Ramos (cell line): ENCODE measurements around the gene AURKB.
"Not testable (repeated sequence)": the region's sequence is repeated elsewhere in the genome, so short reads cannot be mapped to it uniquely, and the experiment has no call there.

ENCODE experiments used
- in situ Hi-C: fragments of 300-500 bp; cut with MboI; formaldehyde crosslinking; loops from one replicate; pipeline ENCODE4 v1.14.3; 2022; ENCODE audit warnings: low sequenced_read_pairs; ENCODE audit not compliant: unreplicated experiment

The AURKB gene

DNA sequence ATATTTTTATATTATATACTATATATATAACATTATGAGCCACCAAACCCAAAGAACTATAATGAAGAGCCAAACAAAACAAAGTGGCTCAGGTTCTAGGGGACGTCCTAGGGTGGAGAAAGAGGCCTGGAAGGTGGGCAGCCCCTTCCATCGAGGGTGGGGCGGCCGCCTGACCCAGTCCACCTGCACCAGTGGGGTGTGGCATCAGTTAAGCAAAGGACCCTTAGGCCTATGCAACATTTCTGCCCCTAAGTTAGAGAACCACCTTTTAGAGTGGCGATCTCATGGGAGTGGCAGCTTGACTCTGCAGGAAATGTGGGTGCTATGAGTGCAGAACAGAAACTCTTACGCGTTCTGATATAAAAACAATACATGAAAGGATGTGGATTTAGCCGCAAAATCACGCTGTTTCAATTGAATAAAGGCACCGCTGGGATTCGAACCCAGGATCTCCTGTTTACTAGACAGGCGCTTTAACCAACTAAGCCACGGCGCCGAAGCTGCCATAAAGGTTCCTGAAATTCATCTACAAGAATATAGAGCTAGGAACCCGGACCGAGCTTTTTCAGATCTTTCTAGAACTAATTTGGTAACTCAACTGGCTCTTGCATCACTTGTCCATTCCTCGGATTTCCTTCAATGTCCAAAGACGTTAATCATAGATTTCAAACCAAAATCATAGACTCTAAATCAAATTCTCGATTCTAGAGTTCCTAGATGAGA is 15.6 kb upstream of the AURKB start:
- in situ Hi-C loops: no loop called here

DNA sequence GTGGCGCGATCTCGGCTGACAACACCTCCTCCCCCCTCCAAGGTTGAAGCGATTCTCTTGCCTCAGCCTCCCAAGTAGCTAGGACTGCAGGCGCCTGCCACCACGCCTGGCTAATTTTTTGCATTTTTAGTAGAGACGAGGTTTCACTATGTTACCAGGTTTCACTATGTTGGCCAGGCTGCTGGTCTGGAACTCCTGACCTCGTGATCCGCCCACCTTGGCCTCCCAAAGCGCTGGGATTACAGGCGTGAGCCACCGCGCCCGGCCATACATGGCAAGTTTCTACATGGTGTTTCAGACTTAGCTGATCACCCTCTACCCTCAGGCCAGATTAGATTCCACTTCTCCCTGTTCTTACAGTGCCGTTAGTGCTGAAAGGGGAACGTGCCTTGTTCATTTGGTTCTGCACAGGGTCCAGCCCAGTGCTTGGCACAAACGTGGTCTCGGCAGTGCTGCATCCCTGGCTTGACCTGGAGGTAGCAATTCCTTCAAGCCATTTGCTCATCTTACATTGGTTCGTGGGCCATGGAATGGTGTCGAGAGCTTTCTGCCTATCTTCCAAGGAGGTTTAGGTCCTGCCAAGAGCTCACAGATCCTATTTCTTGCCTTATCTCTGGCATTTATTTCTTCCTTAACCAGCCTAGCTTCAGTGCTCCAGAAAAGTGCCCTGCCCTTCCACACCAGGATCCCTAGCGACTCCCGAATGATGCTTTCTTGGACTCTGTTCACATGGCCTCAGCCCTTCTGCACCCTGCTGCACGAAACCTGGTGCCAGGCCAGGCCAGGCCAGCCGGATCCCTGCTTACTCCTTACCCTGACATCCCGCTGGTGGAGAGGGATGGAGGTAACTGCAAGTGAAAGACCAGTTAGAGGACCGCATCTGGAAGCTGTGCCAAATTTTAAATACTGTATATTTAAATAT is 14.8 kb upstream of the AURKB start:
- in situ Hi-C loops: no loop called here

DNA sequence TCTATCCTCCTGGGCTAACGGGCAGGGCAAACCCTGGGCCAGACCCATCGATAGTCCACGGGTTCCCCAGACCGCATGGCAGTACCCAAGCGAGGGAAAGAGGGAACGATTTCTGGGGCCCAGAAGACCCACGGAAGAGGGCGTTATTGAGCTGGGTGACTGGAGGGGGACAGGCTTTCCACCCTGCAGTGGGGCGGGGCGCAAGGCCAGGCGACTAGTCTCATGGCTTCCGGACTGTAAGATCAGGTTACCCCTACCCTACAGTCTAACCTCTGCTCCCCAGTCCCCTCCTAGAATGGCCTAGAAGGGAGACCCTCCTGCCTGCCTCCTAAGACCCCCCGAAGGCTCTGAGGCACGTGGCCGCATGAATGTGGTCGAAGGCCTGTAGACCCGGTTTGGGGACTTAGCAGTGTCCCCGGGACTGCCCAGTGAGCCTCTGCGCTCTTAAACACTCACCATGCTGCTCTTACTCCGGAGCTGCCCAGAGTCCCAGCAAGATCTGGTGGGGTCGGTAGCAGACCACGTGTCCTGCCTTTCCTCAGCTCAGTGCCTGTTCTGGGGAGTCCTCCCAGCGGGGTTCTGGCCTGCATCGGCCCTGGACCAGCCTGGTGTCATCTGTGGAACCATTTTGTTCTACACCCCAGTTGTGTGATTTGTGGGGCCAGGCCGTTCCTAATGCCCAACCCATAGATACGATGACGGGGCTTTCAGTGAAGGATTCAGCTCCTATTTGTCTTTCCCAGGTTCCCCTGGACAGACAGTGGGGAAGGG is 13.2 kb upstream of the AURKB start:
- in situ Hi-C loops: no loop called here

DNA sequence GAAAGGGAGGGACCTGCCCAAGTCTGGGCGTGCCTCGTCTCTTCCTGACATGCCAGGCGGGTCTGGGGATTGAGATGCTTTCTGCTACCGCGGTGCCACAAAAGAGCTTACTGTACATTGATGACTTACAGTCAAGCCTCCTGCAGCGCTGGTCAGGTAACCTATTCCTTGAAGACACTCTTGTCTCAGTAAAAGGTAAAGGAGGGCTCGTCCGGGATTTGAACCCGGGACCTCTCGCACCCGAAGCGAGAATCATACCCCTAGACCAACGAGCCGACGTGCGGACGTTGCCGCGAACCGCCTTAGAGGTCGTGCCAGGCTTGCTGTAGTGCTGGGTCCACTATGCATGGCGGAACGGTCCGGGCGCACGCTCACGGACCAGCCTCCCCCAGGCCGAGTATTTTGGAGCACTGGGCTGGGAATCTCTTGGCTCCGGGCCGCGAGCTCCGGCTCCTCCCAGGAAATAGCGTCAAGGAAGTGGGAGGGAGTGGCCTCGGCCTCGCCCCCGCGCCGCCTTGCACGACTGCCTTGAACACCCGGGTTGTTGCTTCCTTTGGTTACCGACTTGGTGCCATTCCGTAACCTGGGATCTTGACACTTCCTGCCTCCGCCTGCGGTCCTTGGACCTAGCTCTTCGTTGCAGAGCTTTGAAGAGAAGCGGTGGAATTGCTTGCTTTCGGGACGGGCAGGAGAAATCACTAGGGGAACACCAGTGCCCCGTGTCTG is 12.4 kb upstream of the AURKB start:
- in situ Hi-C loops: no loop called here

DNA sequence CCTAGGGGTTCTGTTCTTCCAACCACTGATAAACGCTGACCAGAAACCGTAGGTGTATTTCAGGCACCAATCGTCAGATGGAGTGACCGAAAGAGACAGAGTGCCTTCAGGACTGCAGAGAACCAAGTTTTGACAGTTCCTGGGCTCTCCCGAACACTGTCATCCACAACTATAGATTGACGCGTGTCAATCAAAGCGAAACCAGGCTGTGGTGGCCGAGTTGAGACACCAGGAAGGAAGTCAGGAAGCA is 11.9 kb upstream of the AURKB start:
- in situ Hi-C loops: no loop called here

DNA sequence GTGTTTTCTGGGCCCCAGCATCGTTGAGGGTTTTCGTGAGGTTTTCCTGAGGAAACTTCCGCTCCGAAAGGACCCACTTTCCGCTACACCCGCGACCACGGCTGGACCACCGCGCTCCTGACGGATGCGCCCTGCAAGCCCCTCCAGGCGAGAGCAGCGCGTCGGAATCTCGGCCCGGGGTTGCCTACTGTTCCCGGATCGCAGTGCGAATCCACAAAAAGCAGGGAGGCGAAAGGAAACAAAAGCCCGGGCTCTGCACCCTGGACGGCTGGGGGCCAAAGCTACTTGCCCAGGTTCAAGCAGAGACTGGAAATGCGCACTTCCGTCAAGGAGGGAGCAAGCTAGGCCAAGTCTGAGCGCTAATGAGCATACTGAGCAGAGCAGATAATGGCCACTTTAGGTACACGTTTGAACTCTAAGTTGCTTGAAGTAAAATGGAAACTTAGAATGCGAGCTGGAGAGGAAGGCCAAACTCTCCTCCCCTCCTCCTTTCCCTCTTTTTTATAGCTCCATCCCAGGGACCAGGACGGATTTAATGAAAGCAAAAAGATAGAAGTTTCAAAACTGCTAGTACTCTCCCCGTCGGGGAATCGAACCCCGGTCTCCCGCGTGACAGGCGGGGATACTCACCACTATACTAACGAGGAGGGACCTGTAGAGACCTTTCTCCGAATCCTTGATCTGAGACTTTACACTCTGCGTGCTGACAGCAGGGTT is 11.4 kb upstream of the AURKB start:
- in situ Hi-C loops: no loop called here

DNA sequence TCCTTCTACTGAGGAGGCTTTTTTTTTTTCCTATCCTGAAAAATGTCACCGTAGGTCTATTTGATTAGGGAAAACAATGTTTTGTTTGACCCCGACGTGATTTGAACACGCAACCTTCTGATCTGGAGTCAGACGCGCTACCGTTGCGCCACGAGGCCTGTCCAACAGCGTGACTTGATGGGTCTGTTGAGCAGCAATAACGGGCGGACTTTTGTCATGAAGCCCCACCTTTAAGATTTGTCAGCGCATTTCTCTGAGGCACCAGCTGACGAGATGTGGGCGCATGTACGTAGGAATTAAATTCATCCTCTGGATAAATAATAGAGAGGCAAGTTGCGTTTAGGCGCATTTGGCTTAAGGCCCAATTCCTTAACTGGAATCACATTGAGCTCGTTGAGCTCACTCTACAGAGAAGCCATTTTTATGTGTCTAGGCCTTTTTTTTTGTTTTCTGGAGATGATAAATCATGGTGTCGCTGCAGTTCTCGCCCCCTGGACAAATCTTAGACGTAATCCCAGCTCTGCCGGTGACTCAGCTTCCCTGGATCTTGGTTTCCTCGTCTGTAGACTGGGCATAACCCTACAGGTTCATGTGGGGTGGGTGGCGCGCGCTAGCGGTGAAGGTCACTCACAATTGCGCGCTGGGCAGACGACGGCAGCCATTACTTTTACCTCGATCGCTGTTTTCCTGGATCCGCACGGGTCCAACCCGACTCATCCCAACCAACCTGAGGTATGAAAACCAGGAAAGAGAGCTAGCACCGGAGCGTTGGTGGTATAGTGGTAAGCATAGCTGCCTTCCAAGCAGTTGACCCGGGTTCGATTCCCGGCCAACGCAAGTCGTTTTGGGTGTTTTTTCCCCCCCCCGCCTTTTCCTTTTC is 10.6 kb upstream of the AURKB start:
- in situ Hi-C loops: no loop called here

DNA sequence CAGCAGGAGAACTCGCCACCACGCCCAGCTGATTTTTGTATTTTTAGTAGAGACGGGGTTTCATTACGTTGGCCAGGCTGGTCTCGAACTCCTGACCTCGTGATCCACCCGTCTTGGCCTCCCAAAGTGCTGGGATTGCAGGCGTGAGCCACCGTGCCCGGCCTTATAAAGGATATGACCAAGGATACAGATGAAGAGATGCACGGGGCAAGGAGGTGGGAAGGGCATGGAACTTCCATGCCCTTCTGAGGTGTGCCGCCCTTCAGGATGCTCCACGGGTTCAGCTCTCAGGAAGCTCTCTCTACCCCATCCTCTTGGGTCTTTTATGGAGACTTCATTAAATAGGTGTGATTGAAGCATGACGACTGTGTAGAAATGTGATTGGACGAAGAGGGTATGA is 3.6 kb upstream of the AURKB start:
- in situ Hi-C loops: not testable (repeated sequence)

DNA sequence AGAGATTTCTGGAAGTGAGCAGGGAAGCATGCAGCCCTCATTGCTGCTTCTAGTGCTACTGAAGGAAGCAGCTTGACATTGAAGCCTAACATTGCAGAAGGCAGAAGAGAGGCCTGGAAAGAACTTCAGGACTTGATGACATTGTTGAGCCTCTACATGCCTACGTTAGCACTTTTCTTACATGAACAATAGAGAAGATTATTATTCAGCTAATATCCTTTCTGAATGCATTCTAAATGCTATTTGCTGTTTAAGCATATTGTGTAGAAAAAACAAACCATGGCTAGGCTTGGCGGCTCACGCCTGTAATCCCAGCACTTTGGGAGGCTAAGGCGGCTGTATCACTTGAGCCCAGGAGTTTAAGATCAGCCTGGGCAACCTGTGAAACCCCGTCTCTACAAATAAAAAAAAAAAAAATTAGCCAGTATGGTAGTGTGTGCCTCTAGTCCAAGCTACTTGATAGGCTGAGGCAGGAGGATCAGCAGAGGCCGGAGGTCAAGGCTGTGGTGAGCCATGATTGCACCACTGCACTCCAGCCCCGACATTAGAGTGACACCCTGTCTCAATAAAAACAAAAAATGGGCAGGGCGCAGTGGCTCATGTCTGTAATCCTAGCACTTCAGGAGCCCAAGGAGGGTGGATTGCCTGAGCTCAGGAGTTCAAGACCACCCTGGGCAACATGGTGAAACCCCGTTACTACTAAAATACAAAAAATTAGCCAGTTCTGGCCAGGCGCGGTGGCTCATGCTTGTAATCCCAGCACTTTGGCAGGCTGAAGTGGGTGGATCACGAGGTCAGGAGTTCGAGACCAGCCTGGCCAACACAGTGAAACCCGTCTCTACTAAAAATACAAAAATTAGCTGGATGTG is 2.2 kb upstream of the AURKB start:
- in situ Hi-C loops: no loop called here

DNA sequence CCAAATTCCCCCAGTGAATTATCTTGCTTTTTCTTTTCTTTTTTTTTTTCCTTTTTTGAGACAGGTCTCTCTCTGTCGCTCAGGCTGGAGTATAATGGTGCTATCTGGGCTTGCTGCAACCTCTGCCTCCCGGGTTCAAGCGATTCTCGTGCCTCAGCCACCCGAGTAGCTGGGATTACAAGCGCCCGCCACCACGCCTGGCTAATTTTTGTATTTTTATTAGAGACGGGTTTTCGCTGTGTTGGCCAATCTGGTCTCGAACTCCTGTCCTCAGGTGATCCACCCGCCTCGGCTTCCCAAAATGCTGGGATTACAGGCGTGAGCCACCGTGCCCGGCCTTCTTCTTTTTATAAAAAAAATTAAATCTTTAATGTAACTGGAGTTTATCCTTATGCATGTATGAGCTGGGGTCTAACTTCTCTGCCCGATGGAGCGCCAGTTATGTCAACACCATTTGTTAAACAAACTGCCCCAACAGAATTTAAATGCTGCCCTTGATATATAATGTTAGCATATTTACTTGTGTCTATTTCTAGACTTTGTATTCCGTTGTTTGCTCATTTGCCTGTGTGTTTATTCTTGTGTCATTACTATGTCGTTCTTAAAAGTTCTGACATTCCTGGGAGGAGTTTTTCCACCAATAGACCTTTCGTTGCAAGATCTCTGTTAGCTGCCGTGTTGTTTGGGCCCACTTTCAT is 535 bp upstream of the AURKB start:
- in situ Hi-C loops: no loop called here

DNA sequence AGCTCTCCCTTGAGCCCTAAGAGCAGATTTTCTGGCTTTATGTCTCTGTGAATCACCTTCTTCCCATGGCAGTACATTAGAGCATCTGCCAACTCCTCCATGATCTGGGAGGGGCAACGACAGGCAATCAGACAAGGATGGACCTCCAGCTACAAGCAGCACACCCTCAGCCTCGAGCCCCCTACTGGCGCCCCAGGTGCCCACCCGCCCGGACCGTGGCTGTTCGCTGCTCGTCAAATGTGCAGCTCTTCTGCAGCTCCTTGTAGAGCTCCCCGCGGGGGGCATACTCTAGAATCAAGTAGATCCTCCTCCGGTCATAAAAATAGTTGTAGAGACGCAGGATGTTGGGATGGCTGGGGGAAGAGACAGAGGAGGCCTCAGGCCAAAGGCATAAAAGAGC is 3.8 kb downstream of the AURKB start:
- in situ Hi-C loops: no loop called here

DNA sequence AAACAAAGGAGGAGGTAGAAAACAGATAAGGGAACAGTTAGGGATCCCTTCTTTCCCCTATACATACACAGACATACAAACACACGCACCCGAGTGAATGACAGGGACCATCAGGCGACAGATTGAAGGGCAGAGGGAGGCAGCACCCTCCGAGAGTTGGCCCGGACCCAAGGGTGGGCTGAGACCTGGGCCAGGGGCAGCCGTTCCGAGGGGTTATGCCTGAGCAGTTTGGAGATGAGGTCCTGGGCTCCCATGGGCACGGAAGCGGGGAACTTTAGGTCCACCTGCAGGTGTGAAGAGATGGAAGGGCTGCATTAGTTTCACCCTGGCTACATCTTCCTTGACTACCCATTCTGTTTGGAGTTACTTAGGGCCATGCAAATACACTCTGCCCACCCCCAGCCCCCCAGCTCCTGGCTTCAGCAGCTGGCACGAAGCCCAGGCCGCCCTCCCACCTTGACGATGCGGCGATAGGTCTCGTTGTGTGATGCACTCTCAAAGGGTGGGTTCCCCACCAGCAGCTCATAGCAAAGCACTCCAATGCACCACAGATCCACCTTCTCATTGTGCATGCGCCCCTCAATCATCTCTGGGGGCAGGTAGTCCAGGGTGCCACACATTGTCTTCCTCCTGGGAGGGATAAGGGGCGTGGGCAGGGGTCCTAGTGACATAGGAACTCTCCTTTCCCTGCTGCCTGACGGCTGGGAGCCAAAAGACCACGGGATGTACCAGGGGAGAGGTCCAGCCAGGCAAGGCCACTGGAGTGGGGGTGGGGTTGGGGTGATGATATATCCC is 5.4 kb downstream of the AURKB start:
- in situ Hi-C loops: no loop called here

DNA sequence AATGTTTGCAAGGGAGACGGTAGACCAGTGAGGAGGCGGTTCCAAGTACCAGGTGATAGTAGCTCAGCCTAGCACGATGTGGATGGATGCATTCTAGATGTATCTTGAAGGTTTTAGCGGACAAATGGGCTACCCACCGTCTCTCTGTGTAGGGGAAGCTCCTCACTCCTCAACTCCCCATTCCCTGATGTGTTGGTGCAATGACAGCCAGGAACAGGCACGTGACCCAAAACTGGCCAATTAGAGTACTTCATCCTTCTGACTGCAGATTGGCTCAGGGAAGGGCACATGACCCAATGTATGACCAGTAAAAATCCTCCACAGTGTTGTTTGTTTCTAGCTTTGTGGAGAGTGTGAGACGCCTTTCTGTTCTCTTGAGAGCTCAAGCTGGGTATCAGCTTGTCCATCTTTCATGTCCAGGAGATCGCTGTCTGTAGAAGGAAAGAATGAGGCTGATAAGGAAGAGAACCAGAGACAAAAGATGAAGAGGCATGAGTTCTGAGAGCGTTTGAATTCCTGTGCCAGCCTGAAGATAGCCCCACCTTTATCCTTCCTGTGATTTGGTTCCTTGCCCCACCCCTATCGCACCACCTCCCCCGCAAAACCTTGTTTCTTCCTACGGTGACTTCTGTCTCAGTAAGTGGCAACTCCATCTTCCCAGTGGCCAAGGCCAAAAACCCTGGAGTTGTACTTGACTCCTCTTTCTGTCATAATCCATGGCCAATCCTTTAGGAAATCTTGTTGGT is 18.1 kb downstream of the AURKB start:
- in situ Hi-C loops: no loop called here

DNA sequence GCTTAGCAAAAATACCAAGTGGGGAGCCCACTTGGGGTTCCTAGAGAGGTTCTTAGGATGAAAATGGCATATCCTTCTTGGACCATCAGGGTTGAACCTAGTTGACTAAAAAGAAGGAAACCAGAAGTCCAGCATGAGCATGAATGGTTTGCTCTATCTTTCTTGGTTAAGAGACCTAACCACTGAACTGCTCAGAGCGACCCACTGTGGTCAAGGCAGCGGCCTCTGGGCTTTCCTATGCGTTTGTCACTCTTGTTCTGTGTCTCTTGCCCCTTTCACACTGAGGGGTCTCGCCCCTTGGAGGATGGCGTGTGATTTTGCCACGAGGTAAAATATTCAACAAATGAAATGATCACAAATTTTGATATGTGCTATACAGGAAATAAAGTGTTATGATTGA is 19.9 kb downstream of the AURKB start:
- in situ Hi-C loops: no loop called here

DNA sequence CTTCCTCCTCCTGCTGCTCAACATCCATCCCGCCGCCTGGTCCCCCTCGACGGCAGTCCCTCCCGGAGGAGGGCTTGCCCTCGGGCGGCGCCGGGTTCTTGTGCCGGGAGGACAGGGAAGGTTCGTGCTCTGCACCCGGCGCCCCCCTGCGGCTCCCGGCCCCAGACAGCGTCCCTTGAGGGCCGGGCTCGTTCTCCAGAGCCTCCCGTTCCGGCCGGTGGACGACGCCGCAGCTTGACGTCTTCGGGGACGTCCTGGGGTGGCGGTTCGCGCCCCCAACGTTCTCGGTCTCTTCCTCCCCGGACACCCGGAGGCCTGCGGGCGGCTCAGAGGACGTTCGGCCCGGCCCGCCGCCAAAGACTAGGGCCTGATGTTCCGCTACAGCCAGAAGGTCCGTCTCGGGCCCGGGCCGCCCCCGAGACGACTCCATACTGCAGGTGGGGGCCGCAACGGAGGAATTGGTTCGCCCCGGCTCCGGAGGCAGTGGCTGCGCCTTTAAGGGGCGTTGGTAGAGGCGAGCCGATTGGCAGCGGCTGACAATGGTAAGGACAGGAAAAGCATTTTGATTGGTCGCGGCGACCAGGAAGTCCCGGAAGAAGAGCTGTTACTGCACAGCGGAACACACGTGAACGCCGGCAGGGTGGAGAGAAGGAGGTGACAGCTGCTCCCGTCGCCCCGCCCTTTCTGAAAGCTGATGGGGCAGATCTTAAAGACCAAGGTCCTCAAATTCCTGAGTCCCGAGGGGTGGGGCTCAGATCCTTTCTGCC is 20.5 kb downstream of the AURKB start, which contains the start of gene BORCS6:
Gene BORCS6 (minus strand): TSS at position 470 of the 767 bp plus-strand sequence. CDS start 40 bp downstream, at position 430.
- in situ Hi-C loops: loop anchor here (5.0 kb wide), 1 partner anchor 63 kb away; no protein-coding TSS in a partner anchor
